Lower lobe of right lung (tissue), 2 donors: Measurements from ENCODE around the gene KMT5C. TPM values are rescaled to one million over a fixed set of nuclear protein-coding genes. Genes with fewer than 3 reads are reported as not detected.

Experiments used
- ATAC-seq, 2 donors: fragments of 200-7000 bp; cut with Tn5 transposase; one replicate each; pipeline ENCODE4 v1.9.1; 2020 to 2022; ENCODE audit warnings: mild to moderate bottlenecking in 2 of 2, moderate library complexity in 2 of 2
- DNase-seq: peaks from one replicate; pipeline ENCODE4 v3.0.0-alpha.2; 2020
- H3K27ac ChIP-seq: fragments of 200-600 bp; one replicate; pipeline ENCODE4 v1.8.0; 2022
- H3K27me3 ChIP-seq: fragments of 200-600 bp; one replicate; pipeline ENCODE4 v1.8.0; 2022; ENCODE audit warnings: low read depth
- H3K36me3 ChIP-seq: fragments of 200-600 bp; one replicate; pipeline ENCODE4 v1.8.0; 2022; ENCODE audit warnings: mild to moderate bottlenecking
- H3K4me1 ChIP-seq: fragments of 200-600 bp; one replicate; pipeline ENCODE4 v1.8.0; 2022
- H3K4me3 ChIP-seq: fragments of 200-600 bp; one replicate; pipeline ENCODE4 v1.8.0; 2022; ENCODE audit warnings: mild to moderate bottlenecking
- H3K9me3 ChIP-seq: fragments of 200-600 bp; one replicate; pipeline ENCODE4 v1.8.0; 2022
- CTCF ChIP-seq: fragments of 200-600 bp; IDR thresholded peaks from one replicate; pipeline ENCODE4 v1.8.0; 2022; ENCODE audit warnings: antibody characterized with exemption, mild to moderate bottlenecking
- intact Hi-C: fragments of 100-400 bp; cut with DNase I; formaldehyde crosslinking; loops from one replicate; pipeline ENCODE4 v1.11.0; 2022
- total RNA-seq: library from RNA; stranded (reverse); fragmentation: NEBNext Ultra II Directional; extraction: Animal tissue kit (Norgen Biotek cat#: 25700); gene quantifications from one replicate; pipeline ENCODE4 v1.2.1, GENCODE V29; 2021
- donor health status: DM: no; HTN: yes; CAD: no; lungs with severe emphysema.

Gene KMT5C
- total RNA-seq, 1 donor from 2014 or later: 14.7 TPM

DNA sequence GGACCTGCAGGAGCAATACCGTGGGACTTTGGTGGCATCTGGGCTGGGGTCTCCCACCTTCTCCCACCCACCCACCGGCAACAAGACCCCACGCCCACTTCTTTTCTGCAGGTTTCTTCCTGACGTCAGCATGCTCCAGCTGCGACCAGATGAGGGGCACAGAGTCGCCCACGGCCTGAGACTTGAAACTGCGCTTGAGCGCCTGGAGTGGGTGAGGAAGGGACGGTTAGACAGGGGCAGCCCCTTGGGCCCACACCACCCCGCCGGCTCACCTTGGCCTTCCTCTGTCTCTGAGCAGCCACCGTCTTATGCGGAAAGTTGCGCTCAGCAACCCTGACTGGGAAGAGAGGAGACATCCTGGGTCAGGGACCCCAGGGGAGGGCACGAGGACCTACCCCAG lies 21.2 kb downstream of the KMT5C start:
- ATAC-seq: no peak
- DNase-seq: no peak
- intact Hi-C loops: no loop called here
- TF ChIP-seq CTCF: no peak
- Histone ChIP-seq H3K27ac (no peak overlapping the region), H3K4me1 (no peaks in the 10 kb centered on the region), H3K36me3 (no peaks in the 10 kb centered on the region), H3K9me3 (no peaks in the 10 kb centered on the region), H3K4me3 (no peak overlapping the region), H3K27me3 (peaks cover 4% of the 10 kb centered on the region)

- peaks cover 9% of the 10 kb centered on the region for H3K27me3 ChIP-seq
Measured at GRCh38 chr19:55362174-55362989, 22.7 kb downstream of the KMT5C start.

GRCh38 chr19:55362990-55363716 lies 23.5 kb downstream of the KMT5C start, which contains the start of gene GARIN5B:
Gene GARIN5B (minus strand): TSS chr19:55363260. CDS start chr19:55363066, 194 bp downstream.
- Histone ChIP-seq H3K27me3 (peaks cover 10% of the 10 kb centered on the region), H3K4me3 (no peak within 1 kb of the TSS), H3K27ac (no peak within 1 kb of the TSS), H3K9me3 (no peaks in the 10 kb centered on the region), H3K4me1 (no peaks in the 10 kb centered on the region), H3K36me3 (no peaks in the 10 kb centered on the region)
- TF ChIP-seq CTCF: no peak
- DNase-seq: no peak
- intact Hi-C loops: no loop called here
- ATAC-seq: no peak

More at GRCh38 chr19:55362174-55362989, 22.7 kb downstream of the KMT5C start:
- no peak overlapping the region for H3K4me3 ChIP-seq
- H3K9me3 ChIP-seq: no peaks in the 10 kb centered on the region
- H3K27ac ChIP-seq: no peak overlapping the region
- DNase-seq (no peak), ATAC-seq (no peak)
- no peaks in the 10 kb centered on the region for H3K4me1 ChIP-seq
- no peak for TF ChIP-seq CTCF
- intact Hi-C loops: no loop called here
- no peaks in the 10 kb centered on the region for H3K36me3 ChIP-seq

GRCh38 chr19:55365245-55365644 lies 25.6 kb downstream of the KMT5C start:
- Histone ChIP-seq H3K27ac (no peak overlapping the region), H3K27me3 (peaks cover 29% of the 10 kb centered on the region), H3K4me1 (no peaks in the 10 kb centered on the region), H3K4me3 (no peak overlapping the region), H3K36me3 (no peaks in the 10 kb centered on the region), H3K9me3 (no peaks in the 10 kb centered on the region)
- TF ChIP-seq CTCF: no peak
- ATAC-seq (no peak), DNase-seq (no peak)
- intact Hi-C loops: no loop called here

DNA sequence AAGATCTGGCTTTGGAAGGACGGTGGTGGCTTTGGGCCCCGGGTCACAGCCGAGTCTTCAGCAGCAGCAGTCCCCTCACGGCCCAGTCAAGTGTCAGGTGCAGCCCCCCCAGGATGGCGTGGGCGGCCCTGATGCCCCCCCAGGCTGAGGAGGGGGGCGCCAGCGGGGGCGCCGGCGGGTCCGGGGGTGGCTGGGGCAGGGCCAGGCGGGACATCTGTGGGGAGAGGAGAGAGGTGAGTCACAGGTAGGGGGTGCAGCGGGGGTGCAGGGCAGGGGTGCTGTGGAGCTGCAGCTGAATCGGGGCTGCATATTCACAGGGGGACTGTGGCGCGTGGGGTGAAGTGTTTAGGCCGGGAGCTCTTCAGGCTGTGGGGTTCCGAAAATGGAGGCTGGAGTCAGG lies 26.3 kb downstream of the KMT5C start:
- Histone ChIP-seq H3K4me3 (no peak overlapping the region), H3K36me3 (no peaks in the 10 kb centered on the region), H3K27me3 (peaks cover 36% of the 10 kb centered on the region), H3K4me1 (no peaks in the 10 kb centered on the region), H3K27ac (no peak overlapping the region), H3K9me3 (no peaks in the 10 kb centered on the region)
- intact Hi-C loops: no loop called here
- DNase-seq (no peak), ATAC-seq (no peak)
- TF ChIP-seq CTCF: no peak
